ENCODE results near the gene GSE1. TPM values are rescaled to one million over a fixed set of nuclear protein-coding genes. Genes with fewer than 3 reads are reported as not detected.

GSE1 gene
- total RNA-seq, 3 donors from 2014 or later, result 15.5 to 15.6 (median 15.5) TPM

GRCh38 chr16:85612191-85612800 is 826 bp upstream of the GSE1 start:
- peaks cover 50% of the 10 kb centered on the region for H3K4me1 Mint-ChIP-seq (ENCODE audit: low read depth)
- peak overlapping the region; percentile 64 for H3K4me3 Mint-ChIP-seq
- no peaks in the 10 kb centered on the region for H3K36me3 Mint-ChIP-seq (ENCODE audit: insufficient read depth)
- peaks cover 5% of the 10 kb centered on the region for H3K27me3 Mint-ChIP-seq (ENCODE audit: low read depth)
- DNase-seq, result peak; percentile 22
- H3K9me3 Mint-ChIP-seq, result no peaks in the 10 kb centered on the region
- no peak for ATAC-seq

GRCh38 chr16:85613604-85614337 is 649 bp downstream of the GSE1 start:
- peak overlapping the region; percentile 26 for H3K4me3 Mint-ChIP-seq
- DNase-seq, result no peak
- peaks cover 48% of the 10 kb centered on the region for H3K4me1 Mint-ChIP-seq (ENCODE audit: low read depth)

GRCh38 chr16:85614338-85615013 is 1.4 kb downstream of the GSE1 start:
- no peak for ATAC-seq
- Mint-ChIP-seq H3K9me3 (no peaks in the 10 kb centered on the region), H3K4me3 (peak overlapping the region; percentile 45), H3K27me3 (ENCODE audit: low read depth) (peaks cover 5% of the 10 kb centered on the region), H3K4me1 (ENCODE audit: low read depth) (peaks cover 44% of the 10 kb centered on the region), H3K36me3 (ENCODE audit: insufficient read depth) (no peaks in the 10 kb centered on the region)
- DNase-seq, result no peak

More at GRCh38 chr16:85613604-85614337, 649 bp downstream of the GSE1 start:
- Mint-ChIP-seq H3K36me3 (ENCODE audit: insufficient read depth) (no peaks in the 10 kb centered on the region), H3K9me3 (no peaks in the 10 kb centered on the region), H3K27me3 (ENCODE audit: low read depth) (peaks cover 5% of the 10 kb centered on the region)
- ATAC-seq, result no peak

- ATAC-seq (peak; percentile 47 to 53), DNase-seq (peak; percentile 63)
- peaks cover 5% of the 10 kb centered on the region for H3K27me3 Mint-ChIP-seq (ENCODE audit: low read depth)
- H3K9me3 Mint-ChIP-seq, result no peaks in the 10 kb centered on the region
- peak overlapping the region; percentile 33 for H3K4me3 Mint-ChIP-seq
- H3K36me3 Mint-ChIP-seq (ENCODE audit: insufficient read depth), result no peaks in the 10 kb centered on the region
- peaks cover 36% of the 10 kb centered on the region for H3K4me1 Mint-ChIP-seq (ENCODE audit: low read depth)
Observed at GRCh38 chr16:85615014-85615851, 2.1 kb downstream of the GSE1 start.

GRCh38 chr16:85615852-85616606 is 2.9 kb downstream of the GSE1 start:
- Mint-ChIP-seq H3K27me3 (ENCODE audit: low read depth) (peaks cover 5% of the 10 kb centered on the region), H3K4me1 (ENCODE audit: low read depth) (peaks cover 33% of the 10 kb centered on the region), H3K4me3 (peak overlapping the region; percentile 67), H3K36me3 (ENCODE audit: insufficient read depth) (no peaks in the 10 kb centered on the region), H3K9me3 (no peaks in the 10 kb centered on the region)
- peak; percentile 42 to 49 for ATAC-seq
- peak; percentile 68 for DNase-seq

DNA sequence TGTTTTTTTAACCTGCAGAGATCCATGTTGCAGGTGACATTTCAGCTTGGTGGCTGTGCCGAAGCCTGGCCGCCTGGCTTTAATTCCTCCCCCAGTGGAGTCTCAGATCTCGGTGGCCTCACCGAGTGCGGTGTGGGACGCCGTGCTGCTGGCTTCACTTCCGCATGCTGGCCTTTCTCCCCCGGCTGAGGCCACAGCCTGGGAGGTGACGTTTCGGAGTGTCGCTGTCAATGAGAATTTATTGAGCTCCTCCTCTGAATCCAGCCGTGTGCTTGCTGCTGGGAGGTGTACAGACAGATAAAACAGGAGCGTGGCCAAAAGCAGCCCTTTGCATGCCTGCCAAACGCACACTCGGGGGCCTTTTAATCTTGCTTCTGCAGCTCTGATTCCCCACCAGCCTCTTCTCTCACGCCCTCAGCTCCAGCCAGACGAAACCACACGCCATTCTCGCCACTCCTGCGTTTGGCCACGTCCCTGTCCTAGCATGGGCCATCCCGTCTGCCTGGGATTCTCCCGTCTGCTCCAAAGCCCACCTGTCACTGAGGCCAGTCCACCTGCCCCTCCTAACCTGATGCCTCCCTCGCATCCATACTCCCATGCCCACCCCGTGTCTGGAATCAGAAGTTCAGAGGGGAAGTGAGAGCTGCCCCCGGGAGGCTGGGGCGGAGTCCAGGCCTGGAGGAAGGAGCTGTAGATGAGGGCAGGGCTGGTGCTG is 3.6 kb downstream of the GSE1 start:
- Mint-ChIP-seq H3K36me3 (ENCODE audit: insufficient read depth) (no peaks in the 10 kb centered on the region), H3K27me3 (ENCODE audit: low read depth) (peaks cover 5% of the 10 kb centered on the region), H3K4me1 (ENCODE audit: low read depth) (peaks cover 37% of the 10 kb centered on the region), H3K4me3 (peak overlapping the region; percentile 67), H3K9me3 (no peaks in the 10 kb centered on the region)
- no peak for DNase-seq
- no peak for ATAC-seq

GRCh38 chr16:85617948-85618347 is 4.8 kb downstream of the GSE1 start:
- peaks cover 43% of the 10 kb centered on the region for H3K4me1 Mint-ChIP-seq (ENCODE audit: low read depth)
- no peak overlapping the region for H3K4me3 Mint-ChIP-seq
- no peak for DNase-seq
- peaks cover 5% of the 10 kb centered on the region for H3K27me3 Mint-ChIP-seq (ENCODE audit: low read depth)
- no peaks in the 10 kb centered on the region for H3K9me3 Mint-ChIP-seq
- no peak for ATAC-seq
- H3K36me3 Mint-ChIP-seq (ENCODE audit: insufficient read depth), result no peaks in the 10 kb centered on the region

GRCh38 chr16:85618521-85618920 is 5.4 kb downstream of the GSE1 start:
- no peaks in the 10 kb centered on the region for H3K9me3 Mint-ChIP-seq
- ATAC-seq (no peak), DNase-seq (no peak)
- H3K36me3 Mint-ChIP-seq (ENCODE audit: insufficient read depth), result no peaks in the 10 kb centered on the region
- H3K4me1 Mint-ChIP-seq (ENCODE audit: low read depth), result peaks cover 46% of the 10 kb centered on the region
- peaks cover 5% of the 10 kb centered on the region for H3K27me3 Mint-ChIP-seq (ENCODE audit: low read depth)
- no peak overlapping the region for H3K4me3 Mint-ChIP-seq

- Mint-ChIP-seq H3K4me3 (no peak overlapping the region), H3K27me3 (ENCODE audit: low read depth) (peaks cover 5% of the 10 kb centered on the region), H3K9me3 (no peaks in the 10 kb centered on the region), H3K36me3 (ENCODE audit: insufficient read depth) (no peaks in the 10 kb centered on the region), H3K4me1 (ENCODE audit: low read depth) (peaks cover 46% of the 10 kb centered on the region)
- DNase-seq (no peak), ATAC-seq (no peak)
Observed at GRCh38 chr16:85619101-85619891, 6.2 kb downstream of the GSE1 start.

GRCh38 chr16:85620374-85620773 is 7.3 kb downstream of the GSE1 start:
- Mint-ChIP-seq H3K4me3 (no peak overlapping the region), H3K36me3 (ENCODE audit: insufficient read depth) (no peaks in the 10 kb centered on the region), H3K9me3 (no peaks in the 10 kb centered on the region), H3K27me3 (ENCODE audit: low read depth) (peaks cover 5% of the 10 kb centered on the region), H3K4me1 (ENCODE audit: low read depth) (peaks cover 45% of the 10 kb centered on the region)
- DNase-seq (no peak), ATAC-seq (no peak)

DNA sequence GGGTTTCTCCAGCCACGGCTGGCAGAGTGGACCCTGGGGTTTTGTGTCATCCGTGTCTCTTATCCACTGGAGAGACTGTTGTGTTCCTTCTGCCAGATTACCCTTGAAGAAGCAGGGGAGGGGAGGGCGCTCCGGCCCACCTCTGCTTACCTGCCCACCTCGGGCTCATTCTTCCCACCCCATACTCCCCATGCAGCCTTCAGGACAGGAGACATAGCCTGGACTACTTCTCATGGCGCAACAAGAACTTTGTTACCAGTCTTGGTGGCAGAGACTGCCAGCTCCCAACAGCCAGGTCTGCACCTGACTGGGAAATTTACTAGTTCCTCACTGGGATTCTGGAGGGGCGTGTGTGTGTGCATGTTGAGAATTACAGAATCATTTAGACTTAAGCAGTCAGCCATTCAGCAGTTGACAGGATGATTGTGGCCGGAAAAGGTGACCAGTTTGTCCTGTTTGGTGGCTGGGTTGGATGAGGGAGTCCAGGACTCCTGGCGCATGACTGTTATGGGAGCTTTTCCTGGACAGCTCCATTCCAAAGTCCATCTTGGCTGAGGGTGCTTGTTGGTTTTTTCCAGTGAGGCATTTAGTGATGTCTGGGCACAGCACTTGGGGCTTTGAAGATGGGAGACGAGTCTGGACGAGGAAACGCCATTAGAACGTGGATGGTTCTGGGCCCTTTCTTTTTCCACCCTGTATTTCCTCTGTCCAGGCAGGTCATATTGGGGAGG is 8.7 kb downstream of the GSE1 start:
- peaks cover 40% of the 10 kb centered on the region for H3K4me1 Mint-ChIP-seq (ENCODE audit: low read depth)
- ATAC-seq (no peak), DNase-seq (no peak)
- no peaks in the 10 kb centered on the region for H3K9me3 Mint-ChIP-seq
- H3K4me3 Mint-ChIP-seq, result no peak overlapping the region
- H3K36me3 Mint-ChIP-seq (ENCODE audit: insufficient read depth), result no peaks in the 10 kb centered on the region
- peaks cover 2% of the 10 kb centered on the region for H3K27me3 Mint-ChIP-seq (ENCODE audit: low read depth)

GRCh38 chr16:85622683-85623082 is 9.6 kb downstream of the GSE1 start:
- Mint-ChIP-seq H3K4me1 (ENCODE audit: low read depth) (peaks cover 35% of the 10 kb centered on the region), H3K27me3 (ENCODE audit: low read depth) (no peaks in the 10 kb centered on the region), H3K4me3 (no peak overlapping the region), H3K36me3 (ENCODE audit: insufficient read depth) (no peaks in the 10 kb centered on the region), H3K9me3 (no peaks in the 10 kb centered on the region)
- ATAC-seq (no peak), DNase-seq (no peak)

Measured in activated T-cell treated with anti-CD3 and anti-CD28 coated beads, Interleukin-2, amount 50 U/mL, for 4 hours (primary cell).